Stimulated activated naive CD4-positive, alpha-beta T cell treated with Interleukin-2 at 50 U/mL for 16 hours (primary cell): Measurements from ENCODE around the gene TESK2.
"Not testable (repeated sequence)": the region's sequence is repeated elsewhere in the genome, so short reads cannot be mapped to it uniquely, and the experiment has no call there.

ENCODE experiments used
- DNase-seq: peaks from one replicate; lab custom pipeline; 2025; lab: John Stamatoyannopoulos, UW

The TESK2 gene

DNA sequence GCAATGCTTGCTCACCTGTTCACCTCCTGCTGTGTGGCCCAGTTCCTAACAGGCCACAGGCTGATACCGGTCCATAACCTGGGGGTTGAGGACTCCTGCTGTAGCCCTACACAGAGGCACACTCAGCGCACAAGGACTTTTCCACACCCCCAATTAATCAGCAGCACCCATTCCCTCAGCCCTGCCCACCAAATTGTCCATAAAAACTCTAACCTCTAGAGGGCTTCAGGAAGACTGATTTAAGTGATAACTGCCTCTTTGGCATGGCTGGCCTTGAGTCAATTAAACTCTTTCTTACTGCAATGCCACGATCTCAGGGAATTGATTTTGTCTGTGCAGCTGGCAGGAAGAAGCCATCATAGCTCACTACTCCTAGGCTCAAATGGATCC lies 79.5 kb downstream of the TESK2 start:
- DNase-seq, result no peak

DNA sequence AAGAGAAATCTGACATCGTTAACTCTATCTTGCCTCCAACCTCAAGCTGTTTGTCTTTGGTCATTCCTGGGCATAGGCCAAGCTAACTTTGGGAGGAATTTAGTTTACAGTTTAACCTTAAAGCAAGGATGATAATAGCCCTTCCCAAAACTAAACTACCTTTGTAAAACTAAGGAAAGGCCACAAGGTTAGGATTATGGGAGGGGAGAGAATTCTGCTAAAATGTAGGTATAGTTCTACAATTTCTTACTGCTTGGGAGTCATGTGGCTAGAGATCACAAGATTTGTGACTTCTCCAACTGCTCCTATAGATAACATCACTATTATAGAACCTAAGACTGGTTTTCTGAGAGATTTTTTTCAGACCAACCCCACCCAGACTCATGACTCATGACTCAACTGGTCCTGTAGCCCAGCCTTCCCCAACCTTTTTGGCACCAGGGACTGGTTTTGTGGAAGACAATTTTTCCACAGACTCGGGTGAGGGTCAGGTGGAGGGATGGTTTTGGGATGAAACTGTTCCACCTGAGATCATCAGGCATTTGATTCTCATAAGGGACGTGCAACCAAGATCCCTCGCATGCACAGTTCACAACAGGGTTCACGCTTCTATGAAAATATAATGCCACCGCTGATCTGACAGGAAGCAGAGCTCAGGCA lies 80.0 kb downstream of the TESK2 start:
- no peak for DNase-seq

DNA sequence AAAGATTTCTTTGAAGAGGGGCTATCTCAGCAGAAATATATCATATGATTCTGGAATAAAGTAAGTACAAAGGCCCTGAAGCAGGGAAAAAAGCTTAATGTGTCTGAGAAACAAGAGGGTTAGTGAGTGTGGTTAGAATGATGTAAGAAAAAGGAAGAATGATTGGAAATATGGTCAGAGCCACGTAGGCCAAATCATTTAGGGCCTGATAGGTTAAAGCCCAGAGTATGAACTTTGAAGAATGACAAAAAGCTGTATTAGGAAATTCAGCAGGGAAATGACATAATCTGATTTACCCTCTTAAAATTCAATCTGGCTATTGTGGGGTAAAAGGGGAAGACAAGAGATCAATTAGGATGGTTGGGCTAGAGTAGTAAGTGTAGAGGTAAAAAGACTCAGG lies 81.7 kb downstream of the TESK2 start:
- no peak for DNase-seq

DNA sequence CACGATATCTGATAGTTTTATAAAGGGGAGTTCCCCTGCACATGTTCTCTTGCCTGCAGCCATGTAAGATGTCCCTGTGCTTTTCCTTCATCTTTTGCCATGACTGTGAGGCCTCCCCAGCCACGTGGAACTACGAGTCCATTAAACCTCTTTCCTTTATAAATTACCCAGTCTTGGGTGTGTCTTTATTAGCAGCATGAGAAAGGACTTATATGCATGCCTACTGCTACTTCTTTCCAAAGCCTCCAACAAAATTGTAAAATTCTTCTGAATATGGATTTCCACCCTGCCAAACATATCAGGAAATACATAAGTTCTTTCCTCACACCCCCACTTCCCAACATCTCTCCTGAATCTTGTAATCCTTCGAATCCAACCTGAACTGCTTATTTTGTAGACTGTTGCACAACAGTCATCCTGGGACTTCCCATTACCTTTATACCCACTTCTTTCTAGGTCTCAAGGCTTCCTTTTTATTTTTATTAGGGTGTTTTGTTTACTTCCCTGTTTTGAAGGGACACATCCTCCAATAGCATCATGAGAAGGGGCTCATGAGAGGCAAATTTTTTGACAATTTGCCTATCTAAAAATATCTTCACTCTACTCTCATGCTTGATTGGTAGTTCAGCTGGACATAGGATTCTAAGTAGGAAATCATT lies 83.2 kb downstream of the TESK2 start:
- no peak for DNase-seq

DNA sequence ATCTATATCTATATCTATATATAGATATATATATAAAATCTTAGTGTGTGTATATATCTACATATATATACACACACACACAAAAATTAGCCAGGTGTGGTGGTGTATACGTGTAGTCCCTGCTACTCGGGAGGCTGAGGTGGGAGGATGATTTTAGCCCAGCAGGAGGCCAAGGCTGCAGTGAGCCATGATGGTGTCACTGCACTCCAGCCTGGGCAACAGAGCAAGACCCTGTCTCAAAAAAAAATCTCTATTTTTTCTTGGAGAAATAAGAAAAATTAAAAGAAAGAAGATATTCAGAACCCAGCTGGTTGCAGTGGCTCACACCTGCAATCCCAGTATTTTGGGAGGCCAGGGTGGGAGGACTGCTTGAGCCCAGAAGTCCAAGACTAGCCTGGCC lies 85.3 kb downstream of the TESK2 start:
- DNase-seq, result no peak

DNA sequence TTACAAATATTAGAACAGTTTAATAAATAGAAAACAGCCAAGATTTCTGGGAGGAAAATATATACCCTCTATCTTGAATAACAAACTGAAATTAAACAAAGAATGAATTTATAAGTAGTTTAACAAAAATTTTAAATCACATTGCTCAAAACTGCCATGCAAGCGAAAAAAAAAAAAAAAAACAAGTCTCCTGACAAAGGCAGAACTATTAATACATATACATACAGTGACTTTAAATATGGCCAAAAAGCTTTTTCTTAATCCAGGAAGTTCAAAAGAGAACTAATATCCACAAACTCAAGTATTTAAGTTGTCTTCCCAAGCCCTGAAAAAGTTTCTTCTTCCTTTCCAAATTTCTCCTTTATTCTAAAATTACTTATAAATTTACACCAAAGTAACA lies 87.2 kb downstream of the TESK2 start:
- no peak for DNase-seq

DNA sequence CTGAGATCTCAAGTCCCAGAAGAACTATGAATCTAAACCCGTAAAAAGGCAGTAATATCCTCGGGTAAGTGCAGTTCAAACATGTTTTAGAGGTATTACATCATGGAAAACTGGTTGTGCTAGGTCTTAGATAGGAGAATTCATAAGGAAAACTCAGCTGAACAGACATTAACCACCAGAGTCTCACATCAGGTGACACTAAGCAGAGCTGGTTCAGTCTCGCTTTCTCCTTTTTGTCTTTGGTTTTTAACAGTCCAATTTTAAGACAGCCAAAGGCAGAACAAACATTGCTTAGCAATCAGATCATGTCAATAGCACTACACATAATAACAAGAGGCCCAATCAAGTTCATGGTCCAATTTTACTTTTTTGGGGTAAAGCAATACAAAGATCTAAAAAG lies 87.7 kb downstream of the TESK2 start:
- no peak for DNase-seq

DNA sequence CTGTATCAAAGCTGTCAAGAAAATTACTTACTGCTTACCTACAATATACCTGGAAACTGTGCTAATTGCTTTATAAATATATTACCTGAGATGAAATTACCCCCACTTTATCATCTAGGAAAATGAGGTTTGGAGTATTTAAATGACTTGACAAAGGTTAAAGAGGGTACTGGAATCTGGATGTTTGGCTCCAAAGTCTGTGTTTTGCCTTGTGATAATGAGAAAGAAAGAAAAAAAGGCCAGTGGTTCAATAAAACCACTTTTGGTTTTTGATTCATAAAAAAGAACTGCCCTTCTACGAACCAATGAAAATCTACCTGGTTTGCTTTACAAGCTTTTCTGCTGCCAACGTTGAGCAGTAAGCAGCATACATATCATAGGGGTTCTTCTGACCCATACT lies 89.4 kb downstream of the TESK2 start:
- DNase-seq, result no peak

DNA sequence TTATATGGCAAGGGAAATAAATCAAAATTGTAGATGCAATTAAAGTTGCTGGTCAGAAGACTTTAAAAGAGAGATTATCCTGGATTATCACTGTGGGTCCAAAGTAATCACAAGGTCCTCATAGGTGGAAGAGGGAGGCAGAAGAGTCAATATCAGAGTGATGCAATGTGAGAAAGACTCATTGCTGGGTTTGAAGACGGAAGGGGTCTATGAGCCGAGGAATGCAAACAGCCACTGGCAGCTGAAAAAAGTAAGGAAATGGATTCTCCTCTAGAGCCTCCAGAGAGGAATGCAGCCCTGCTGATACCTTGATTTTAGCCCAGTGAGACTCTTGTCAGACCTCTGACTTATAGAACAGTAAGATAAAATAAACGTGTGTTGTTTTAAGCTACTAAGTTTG lies 90.9 kb downstream of the TESK2 start:
- no peak for DNase-seq

DNA sequence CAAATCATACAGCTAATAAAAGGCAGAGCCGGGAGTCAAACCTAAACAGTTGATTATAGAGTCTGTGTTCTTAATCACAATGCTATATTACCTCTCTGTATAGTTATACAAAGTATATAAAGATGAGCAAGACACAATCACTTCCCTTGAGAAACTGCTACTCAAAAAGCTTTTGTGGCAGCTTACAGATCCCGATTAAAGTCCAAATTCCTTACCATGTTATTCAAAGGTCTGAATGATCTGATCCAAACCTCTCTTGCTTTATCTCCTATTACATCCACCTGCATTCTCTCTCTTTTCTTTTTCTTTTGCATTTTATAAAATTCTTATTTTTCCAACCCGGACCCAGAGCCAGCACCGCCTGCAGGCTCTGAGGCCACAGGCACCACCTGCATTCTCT lies 93.7 kb downstream of the TESK2 start:
- DNase-seq, result no peak

DNA sequence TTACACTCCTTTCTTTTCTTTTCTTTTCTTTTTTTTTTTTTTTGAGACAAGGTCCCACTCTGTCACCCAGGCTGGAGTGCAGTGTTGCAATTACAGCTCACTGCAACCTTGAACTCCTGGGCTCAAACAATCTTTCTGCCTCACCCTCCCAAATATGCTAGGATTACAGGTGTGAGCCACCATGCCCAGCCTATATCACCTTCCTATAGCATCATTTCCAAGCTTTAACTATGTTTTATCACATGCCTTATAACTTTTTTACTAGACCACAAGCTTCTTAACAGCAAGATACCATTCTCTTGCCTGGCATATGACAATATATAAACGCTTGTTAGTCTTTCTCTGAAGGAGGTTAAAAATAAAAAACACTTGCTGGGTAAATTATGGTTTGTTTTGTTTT lies 95.4 kb downstream of the TESK2 start:
- no peak for DNase-seq

DNA sequence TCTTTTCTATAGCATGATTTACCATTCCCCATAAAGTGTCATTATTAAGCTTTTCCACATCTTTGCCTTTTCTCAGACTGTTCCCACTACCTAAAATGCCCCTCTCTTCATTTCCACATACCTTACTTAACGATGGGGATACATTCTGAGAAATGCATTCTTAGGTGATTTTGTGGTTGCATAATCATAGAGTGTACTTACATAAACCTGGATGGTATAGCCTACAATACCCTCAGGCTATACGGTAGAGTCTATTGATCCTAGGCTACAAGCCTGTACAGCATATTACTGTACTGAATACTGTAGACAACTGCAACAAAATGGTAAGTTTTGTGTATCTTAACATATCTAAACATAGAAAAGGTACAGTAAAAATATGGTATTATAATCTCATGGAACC lies 95.9 kb downstream of the TESK2 start:
- no peak for DNase-seq

DNA sequence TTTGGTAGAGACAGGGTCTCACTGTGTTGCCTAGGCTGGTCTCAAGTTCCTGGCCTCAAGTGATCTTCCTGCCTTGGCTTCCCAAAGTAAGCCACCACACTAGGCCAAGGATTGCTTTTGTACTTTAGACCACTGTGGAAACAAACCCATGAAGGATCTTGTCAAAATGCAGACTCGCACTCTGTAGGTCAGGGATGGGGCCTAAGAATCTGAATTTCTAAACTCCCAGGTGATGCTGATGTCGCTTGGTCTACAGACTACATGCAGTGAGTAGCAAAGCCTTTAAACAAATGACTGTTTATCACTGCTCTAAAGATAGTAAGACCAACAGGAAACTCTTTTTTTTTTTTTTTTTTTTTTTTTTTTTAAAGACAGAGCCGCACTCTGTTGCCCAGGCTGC lies 96.6 kb downstream of the TESK2 start:
- DNase-seq, result no peak

DNA sequence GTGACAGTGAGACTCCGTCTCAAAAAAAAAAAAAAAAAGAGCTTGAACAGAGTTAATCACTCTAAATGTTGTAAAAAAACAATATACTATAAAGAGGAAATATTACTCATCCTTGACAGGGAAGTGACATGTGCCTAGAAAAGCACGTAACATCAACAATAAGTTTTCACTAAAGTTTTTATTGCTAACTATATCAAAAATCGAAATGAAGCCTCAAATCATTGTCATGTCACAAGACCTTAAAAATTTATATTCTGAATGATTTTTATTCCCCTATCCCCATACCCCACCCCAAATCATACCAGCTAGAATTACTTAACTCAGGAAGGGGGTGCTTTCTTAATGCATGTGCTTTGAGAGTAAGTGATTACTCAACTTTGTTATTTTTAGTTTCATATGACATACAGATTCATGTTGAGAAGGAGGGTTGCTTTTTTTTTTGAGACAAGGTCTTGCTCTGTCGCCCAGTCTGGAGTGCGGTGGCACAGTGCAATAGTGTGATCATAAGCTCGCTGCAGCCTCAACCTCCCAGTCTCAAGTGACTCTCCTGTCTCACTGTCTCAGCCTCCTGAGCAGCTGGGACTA lies 97.2 kb downstream of the TESK2 start:
- no peak for DNase-seq

DNA sequence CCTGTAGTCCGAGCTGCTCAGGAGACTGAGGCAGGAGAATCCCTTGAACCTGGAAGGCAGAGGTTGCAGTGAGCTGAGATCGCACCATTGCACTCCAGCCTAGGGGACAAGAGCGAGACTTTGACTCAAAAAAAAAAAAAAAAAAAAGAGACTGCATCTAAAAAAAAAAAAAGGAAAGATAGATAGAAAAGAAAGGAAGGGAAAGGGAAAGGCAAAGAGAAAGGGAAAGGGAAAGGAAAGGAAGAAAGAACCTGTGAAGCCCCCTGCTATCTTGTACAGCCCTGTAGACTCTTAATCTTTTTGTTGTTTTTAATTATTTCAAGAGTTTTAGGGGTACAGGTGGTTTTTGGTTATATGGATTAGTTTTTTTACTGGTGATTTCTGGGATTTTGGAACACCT lies 104.7 kb downstream of the TESK2 start:
- DNase-seq, result no peak

DNA sequence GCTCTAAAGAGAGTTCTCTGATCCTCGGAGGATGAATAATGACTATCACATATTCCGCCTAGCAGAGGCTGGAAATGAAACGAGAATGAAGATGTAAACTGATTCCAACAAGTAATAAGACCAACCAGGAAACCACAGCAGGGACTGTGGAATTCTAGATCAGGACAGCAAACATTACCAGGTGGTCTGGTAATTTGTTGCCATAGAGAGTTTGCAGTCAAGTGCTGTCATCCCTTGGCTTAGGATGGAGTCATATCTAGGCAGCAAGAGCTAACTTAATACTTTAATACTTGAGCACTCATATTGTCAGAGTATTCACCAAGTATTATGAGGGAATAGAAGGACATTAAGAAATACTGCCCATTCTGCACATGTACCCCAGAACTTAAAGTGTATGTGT lies 105.7 kb downstream of the TESK2 start:
- no peak for DNase-seq

DNA sequence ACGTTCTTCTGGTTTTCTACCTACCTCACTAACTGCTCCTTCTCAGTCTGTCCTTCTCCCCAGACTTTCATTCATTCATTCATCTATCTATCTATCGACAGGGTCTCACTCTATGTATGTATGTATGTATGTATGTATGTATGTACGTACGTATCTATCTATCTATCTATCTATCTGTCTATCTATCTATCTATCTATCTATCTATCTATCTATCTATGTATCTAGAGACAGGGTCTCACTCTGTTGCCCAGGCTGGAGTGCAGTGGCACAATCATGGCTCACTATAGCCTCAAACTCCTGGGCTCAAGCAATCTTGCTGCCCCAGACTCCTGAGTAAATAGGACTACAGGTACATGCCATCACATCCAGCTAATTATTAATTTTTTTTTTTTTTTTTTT lies 106.8 kb downstream of the TESK2 start:
- DNase-seq, result not testable (repeated sequence)

DNA sequence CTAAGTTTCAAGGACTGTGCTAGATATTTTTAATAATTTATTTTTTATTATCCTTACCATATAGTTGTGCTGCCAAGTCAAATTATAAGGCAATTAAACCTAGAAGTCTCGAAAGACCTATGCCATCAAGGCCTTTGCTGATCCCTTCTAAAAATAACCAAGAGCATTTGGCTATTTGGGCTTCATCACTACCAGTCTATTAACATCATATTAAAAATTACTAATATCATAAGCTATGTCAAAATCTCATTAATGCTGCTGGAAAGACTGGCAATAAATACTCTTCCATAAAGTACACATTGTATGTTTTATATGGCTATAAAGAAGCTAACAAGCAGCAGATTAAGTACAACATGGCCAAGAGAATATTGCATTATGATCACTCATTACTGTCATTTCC lies 107.8 kb downstream of the TESK2 start:
- no peak for DNase-seq

DNA sequence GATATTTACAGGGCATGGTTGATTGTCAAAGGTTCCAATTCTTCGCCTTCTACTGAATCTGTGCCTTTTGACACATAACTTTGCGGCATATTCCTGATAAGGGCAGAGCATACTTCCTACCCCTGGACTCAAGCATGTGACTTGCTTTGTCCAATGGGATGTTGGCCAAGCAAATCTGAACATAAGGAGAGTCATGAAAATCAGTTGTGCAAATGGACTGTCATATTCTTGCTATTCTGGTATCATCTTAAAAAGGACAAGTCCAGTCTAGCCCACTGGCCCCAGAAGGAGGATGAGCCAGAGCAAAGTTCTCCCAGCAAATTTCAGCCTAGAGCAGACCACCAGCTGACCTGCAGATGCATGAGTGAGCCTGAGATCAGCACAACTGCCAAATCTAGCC lies 109.7 kb downstream of the TESK2 start:
- no peak for DNase-seq

DNA sequence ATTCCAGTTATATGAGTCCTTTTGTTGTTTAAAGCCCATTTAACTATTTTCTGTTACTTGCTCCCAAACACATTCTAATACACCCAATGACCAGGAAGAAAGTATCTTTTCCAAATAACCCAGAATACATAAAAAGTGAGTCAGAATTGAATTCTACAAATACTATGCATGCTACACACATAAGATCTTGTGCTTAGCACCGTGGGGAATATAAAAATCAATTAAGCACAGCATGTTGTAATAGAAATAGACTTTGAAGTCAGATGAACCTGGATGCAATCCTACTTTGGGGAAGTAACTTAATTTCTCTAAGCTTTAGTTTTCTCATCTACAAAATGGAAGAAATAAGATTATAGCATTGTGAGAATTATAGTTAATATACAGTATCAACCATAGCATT lies 110.2 kb downstream of the TESK2 start:
- DNase-seq, result no peak

DNA sequence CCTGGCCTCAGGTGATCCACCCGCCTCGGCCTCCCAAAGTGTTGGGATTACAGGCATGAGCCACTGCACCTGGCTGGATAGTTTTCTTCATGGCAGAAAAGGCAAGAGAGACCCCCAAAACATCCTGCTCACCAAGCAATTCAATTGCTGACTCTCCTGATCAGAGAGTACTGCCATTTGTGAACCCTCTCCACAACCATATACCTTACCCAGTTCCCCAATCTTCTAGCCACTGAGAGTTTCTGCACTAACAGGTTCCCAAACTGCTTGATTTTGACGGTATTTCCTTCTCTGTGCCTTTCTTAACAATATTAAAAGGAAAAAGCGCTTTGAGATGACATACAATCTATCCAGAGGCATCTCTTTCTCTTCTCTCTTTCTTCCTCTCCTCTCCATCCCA lies 110.8 kb downstream of the TESK2 start:
- DNase-seq, result no peak

DNA sequence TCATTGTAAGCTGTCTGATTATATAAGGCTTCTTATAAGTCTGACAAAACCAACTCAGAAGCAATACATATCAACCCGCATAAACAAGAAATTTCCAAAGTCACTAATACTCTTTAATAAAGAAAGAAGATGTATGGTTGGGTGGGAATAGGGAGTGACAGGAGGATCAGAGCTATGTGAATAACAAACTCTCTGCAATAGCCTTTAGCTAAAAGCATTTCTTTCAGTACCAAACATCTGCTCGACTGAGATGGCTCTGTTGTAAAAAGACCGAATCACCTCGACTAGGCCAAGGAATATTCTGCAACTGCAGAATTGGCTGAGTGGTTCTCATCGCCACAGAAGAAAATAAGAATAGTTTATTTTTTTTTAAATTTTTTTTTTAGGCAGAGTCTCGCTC lies 111.4 kb downstream of the TESK2 start:
- DNase-seq, result no peak

DNA sequence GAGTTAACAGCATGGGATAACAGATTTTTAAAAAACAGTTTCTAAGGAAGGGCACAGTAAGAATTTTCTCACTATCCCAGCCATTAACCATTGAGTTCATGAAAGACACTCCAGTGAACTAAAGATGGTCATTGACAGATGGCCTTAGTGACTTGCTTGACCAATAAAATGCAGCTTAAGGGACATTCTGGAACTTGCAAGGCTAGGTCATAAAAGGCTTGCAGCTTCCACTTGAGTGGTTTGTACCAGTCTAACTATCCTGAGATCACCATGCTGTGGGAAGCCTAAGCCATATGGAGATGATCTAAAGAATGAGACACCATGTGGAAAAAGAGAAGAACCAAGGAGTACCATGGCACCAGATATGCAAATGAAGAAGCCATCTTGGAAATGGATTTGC lies 112.8 kb downstream of the TESK2 start:
- DNase-seq, result no peak
